K562 (cell line): ENCODE measurements around the gene TICAM1. TPM values are rescaled to one million over a fixed set of nuclear protein-coding genes. Genes with fewer than 3 reads are reported as not detected.

ENCODE experiments used
- ATF7 ChIP-seq: fragments of 450-650 bp; IDR thresholded peaks from 2 replicates; pipeline ENCODE4 v1.7.1; 2014; ENCODE audit warnings: mild to moderate bottlenecking, moderate library complexity
- HNRNPK ChIP-seq: fragments of 200-400 bp; formaldehyde crosslinking; IDR thresholded peaks from one replicate; pipeline ENCODE4 v1.6.1; 2018; ENCODE audit warnings: mild to moderate bottlenecking, low read depth, low read length; ENCODE audit not compliant: poor library complexity, severe bottlenecking
- KLF16 ChIP-seq: IDR thresholded peaks from 2 replicates; pipeline ENCODE4 v1.6.1; 2016; ENCODE audit warnings: antibody characterized with exemption
- L3MBTL2 ChIP-seq: fragments of 450-650 bp; IDR thresholded peaks from 2 replicates; pipeline ENCODE4 v1.6.1; 2016; ENCODE audit warnings: mild to moderate bottlenecking, moderate library complexity
- MEF2A ChIP-seq: IDR thresholded peaks from 2 replicates; pipeline ENCODE4 v1.6.1; 2011; ENCODE audit warnings: low read depth, mild to moderate bottlenecking, low read length, moderate library complexity; ENCODE audit not compliant: control insufficient read depth
- MIER1 ChIP-seq: fragments of 450-650 bp; IDR thresholded peaks from 2 replicates; pipeline ENCODE4 v1.6.1; 2016; ENCODE audit warnings: antibody characterized with exemption, mild to moderate bottlenecking, low read depth
- PHTF2 ChIP-seq: fragments of 250-450 bp; sonication (Bioruptor Pico); IDR thresholded peaks from 2 replicates; pipeline ENCODE4 v1.5.0; 2021; ENCODE audit warnings: mild to moderate bottlenecking
- RBM17 ChIP-seq: fragments of 200-400 bp; formaldehyde crosslinking; IDR thresholded peaks from 2 replicates; pipeline ENCODE4 v1.6.1; 2017; ENCODE audit warnings: low read depth, mild to moderate bottlenecking, low read length, borderline replicate concordance
- RUNX1 ChIP-seq: sonication (generic); IDR thresholded peaks from 2 replicates; pipeline ENCODE4 v1.6.1; 2016; ENCODE audit warnings: antibody characterized with exemption, low read depth
- SMAD2 ChIP-seq: fragments of 150-350 bp; IDR thresholded peaks from 2 replicates; pipeline ENCODE4 v1.6.1; 2014; ENCODE audit warnings: low read depth, mild to moderate bottlenecking, low read length
- SREBF1 ChIP-seq: fragments of 150-350 bp; IDR thresholded peaks from 2 replicates; pipeline ENCODE4 v1.6.1; 2014; ENCODE audit warnings: antibody characterized with exemption, low read depth, low read length, borderline replicate concordance
- SRSF7 ChIP-seq: fragments of 200-400 bp; formaldehyde crosslinking; optimal IDR thresholded peaks from 2 replicates; pipeline ENCODE3; 2017; ENCODE audit warnings: mild to moderate bottlenecking, low read depth, low read length
- STAT5A ChIP-seq: IDR thresholded peaks from 2 replicates; pipeline ENCODE4 v1.6.1; 2012; ENCODE audit warnings: low read length, inconsistent platforms, borderline replicate concordance
- UBTF ChIP-seq, 2 experiments: IDR thresholded peaks; 2 replicates each; pipeline ENCODE4 v1.6.1; 2012; ENCODE audit warnings: improper control_type of control experiment in 2 of 2, low read depth in 2 of 2, low read length in 2 of 2, borderline replicate concordance in 1 of 2
- ZNF324 ChIP-seq: fragments of 250-450 bp; sonication (Bioruptor Pico); IDR thresholded peaks from 2 replicates; pipeline ENCODE4 v1.4.0; 2020; ENCODE audit warnings: mild to moderate bottlenecking
- ZNF354B ChIP-seq: fragments of 250-450 bp; sonication (Bioruptor Pico); IDR thresholded peaks from 2 replicates; pipeline ENCODE4 v1.4.0; 2020
- ZNF586 ChIP-seq: fragments of 450-650 bp; formaldehyde crosslinking; conservative IDR thresholded peaks from 2 replicates; pipeline ENCODE4 v1.4.0; 2020; ENCODE audit warnings: mild to moderate bottlenecking, moderate library complexity
- ZNF75A ChIP-seq: fragments of 450-650 bp; formaldehyde crosslinking; IDR thresholded peaks from 2 replicates; pipeline ENCODE4 v1.4.0; 2020; ENCODE audit warnings: mild to moderate bottlenecking
- ZNF780A ChIP-seq: fragments of 250-450 bp; sonication (Bioruptor Pico); IDR thresholded peaks from 2 replicates; pipeline ENCODE4 v1.5.0; 2021; ENCODE audit warnings: mild to moderate bottlenecking
- ZZZ3 ChIP-seq: fragments of 450-650 bp; IDR thresholded peaks from 2 replicates; pipeline ENCODE4 v1.6.1; 2016; ENCODE audit warnings: antibody characterized with exemption, mild to moderate bottlenecking, moderate library complexity
- polyA plus RNA-seq, 8 experiments: library from polyadenylated mRNA; depleted of rRNA in 4 of 8; stranded (reverse) in 5 of 8; unstranded in 3 of 8; fragments of >200 nt; fragmentation: Nextera tagmentation in 2 of 8; fragmentation: Illumina TruSeq in 1 of 8; extraction: Ambion mirVana in 2 of 8; extraction: Trizol in 1 of 8; gene quantifications; 2 replicates each; pipeline versions ENCODE4 v1.2.1 to v1.2.3, GENCODE V29; 2011 to 2014; ENCODE audit warnings: inconsistent platforms in 1 of 8, missing spikeins in 1 of 8
- total RNA-seq, 7 experiments: library from RNA; depleted of rRNA in 6 of 7; stranded (reverse); fragments of >200 nt in 6 of 7; fragmentation: Illumina TruSeq in 2 of 7; extraction: Trizol in 2 of 7; gene quantifications; 2 replicates each; pipeline versions ENCODE4 v1.2.1 to v1.2.3, GENCODE V29; 2011 to 2021; ENCODE audit warnings: low replicate concordance in 1 of 7
- TF ChIP-seq, protein P1 (sequence below), 2 experiments: fragments of 450-650 bp in 1 of 2; sonication (generic) in 1 of 2; formaldehyde crosslinking in 1 of 2; IDR thresholded peaks in 1 of 2; conservative IDR thresholded peaks in 1 of 2; 2 replicates each; pipeline versions ENCODE4 v1.6.1 to v1.8.1; 2016 to 2023; ENCODE audit warnings: mild to moderate bottlenecking in 2 of 2, moderate library complexity in 2 of 2, inconsistent platforms in 1 of 2, missing genetic modification reagents in 1 of 2
- TF ChIP-seq, protein P2 (sequence below), 3 experiments: fragments of 200-800 bp in 1 of 3; sonication (Bioruptor generic) in 1 of 3; sonication (generic) in 1 of 3; formaldehyde crosslinking in 1 of 3; IDR thresholded peaks; 2 replicates each; pipeline versions ENCODE4 v1.6.1 to v1.8.0; 2016 to 2022; ENCODE audit warnings: mild to moderate bottlenecking in 2 of 3, missing compliant biosample characterization in 2 of 3, missing genetic modification characterization in 2 of 3, missing genetic modification reagents in 1 of 3
- TF ChIP-seq, protein P3 (sequence below): IDR thresholded peaks from 2 replicates; pipeline ENCODE4 v1.6.1; 2016; ENCODE audit warnings: missing genetic modification characterization, missing compliant biosample characterization

Gene TICAM1
- total and polyA plus RNA-seq, 9 of the 15 experiments (the other 6 are each of a cell fraction or from before 2014, with no cell fraction given), result 0.07 to 11.6 (median 1.5) TPM

DNA sequence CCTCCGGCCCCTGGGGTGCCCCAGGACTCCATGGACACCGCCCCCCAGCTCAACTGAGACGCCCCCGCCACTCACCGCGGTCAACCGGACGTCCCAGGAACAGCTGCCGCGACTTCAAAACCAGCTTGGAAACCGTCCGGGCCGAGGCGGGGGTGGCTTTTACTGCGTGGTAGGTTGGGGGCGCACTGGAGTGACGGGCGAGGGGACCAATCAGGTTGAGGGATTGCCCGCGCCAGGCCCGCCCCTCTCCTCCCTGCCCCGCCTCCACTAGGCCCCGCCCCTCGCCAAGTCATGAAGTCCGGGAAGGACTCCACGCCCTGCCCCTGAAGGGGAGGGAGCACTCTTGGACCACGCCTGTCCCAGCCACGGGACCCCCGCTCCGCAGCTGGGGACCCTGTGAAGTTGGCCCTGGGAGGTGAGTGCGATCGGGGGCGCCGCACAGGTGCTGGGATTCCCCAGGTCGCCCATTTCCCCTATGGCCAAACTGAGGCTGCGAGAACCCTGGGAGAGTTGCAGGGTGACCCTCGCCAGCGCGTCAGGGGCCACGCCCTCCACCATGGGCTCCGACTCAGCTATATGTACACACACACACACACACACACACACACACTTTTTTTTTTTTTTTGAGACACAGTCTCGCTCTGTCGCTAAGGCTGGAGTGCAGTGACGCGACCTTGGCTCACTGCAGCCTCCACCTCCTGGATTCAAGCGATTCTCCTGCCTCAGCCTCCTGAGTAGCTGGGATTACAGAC lies 36.2 kb upstream of the TICAM1 start, which contains the start of gene PLIN3 (continued):
- TF ChIP-seq, protein P1, sequence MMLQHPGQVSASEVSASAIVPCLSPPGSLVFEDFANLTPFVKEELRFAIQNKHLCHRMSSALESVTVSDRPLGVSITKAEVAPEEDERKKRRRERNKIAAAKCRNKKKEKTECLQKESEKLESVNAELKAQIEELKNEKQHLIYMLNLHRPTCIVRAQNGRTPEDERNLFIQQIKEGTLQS (IDR thresholded peaks at IDR 0.05), result peak; percentile 40; the same call in 1 of the 2 replicates
- TF ChIP-seq, protein P1 (CRISPR knock-in tag; conservative IDR thresholded peaks at IDR 0.05), result no peak
- TF ChIP-seq, protein P2, sequence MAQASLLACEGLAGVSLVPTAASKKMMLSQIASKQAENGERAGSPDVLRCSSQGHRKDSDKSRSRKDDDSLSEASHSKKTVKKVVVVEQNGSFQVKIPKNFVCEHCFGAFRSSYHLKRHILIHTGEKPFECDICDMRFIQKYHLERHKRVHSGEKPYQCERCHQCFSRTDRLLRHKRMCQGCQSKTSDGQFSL (CRISPR knock-in tag; IDR thresholded peaks at IDR 0.05), result no peak
- TF ChIP-seq, protein P2 (tag; IDR thresholded peaks at IDR 0.05), result no peak
- no peak for TF ChIP-seq RBM17
- TF ChIP-seq ATF7, result peak; percentile 79; the same call in 1 of the 2 replicates
- no peak for TF ChIP-seq KLF16
- TF ChIP-seq STAT5A, result no peak
- TF ChIP-seq, protein P3, sequence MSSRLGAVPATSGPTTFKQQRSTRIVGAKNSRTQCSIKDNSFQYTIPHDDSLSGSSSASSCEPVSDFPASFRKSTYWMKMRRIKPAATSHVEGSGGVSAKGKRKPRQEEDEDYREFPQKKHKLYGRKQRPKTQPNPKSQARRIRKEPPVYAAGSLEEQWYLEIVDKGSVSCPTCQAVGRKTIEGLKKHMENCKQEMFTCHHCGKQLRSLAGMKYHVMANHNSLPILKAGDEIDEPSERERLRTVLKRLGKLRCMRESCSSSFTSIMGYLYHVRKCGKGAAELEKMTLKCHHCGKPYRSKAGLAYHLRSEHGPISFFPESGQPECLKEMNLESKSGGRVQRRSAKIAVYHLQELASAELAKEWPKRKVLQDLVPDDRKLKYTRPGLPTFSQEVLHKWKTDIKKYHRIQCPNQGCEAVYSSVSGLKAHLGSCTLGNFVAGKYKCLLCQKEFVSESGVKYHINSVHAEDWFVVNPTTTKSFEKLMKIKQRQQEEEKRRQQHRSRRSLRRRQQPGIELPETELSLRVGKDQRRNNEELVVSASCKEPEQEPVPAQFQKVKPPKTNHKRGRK, result no peak
- no peak for TF ChIP-seq ZZZ3
- TF ChIP-seq UBTF (IDR thresholded peaks at IDR 0.05; ENCODE audit: borderline replicate concordance in 1 of 2, low read depth in 2 of 2, low read length in 2 of 2), result no peak
- TF ChIP-seq L3MBTL2, result peak; percentile 56; the same call in 1 of the 2 replicates
- no peak for TF ChIP-seq HNRNPK
- no peak for TF ChIP-seq MEF2A
- no peak for TF ChIP-seq SREBF1
- no peak for TF ChIP-seq ZNF75A (CRISPR knock-in tag)
- TF ChIP-seq ZNF780A, result no peak
- TF ChIP-seq RUNX1, result no peak
- no peak for TF ChIP-seq PHTF2
- TF ChIP-seq SMAD2, result no peak
- no peak for TF ChIP-seq MIER1
- no peak for TF ChIP-seq SRSF7
- no peak for TF ChIP-seq ZNF324 (CRISPR knock-in tag)
- TF ChIP-seq ZNF586 (CRISPR knock-in tag), result no peak
- TF ChIP-seq ZNF354B (CRISPR knock-in tag), result no peak
